MCF 10A (cell line): ENCODE results near the gene BOK. TPM values are rescaled to one million over a fixed set of nuclear protein-coding genes. Genes with fewer than 3 reads are reported as not detected.

Experiments
- BruUV-seq: library from RNA; stranded (reverse); fragments of 400-500 nt; replicated peaks from 2 replicates; lab custom pipeline; 2021; lab: Mats Ljungman, UMichigan
- CTCF ChIA-PET: fragments of 300-600 bp; sonication (Branson Sonifier 250); formaldehyde crosslinking; extraction: SDS; loops from one replicate; lab custom pipeline; 2021; ENCODE audit warnings: antibody characterized with exemption, inconsistent platforms; lab: Yijun Ruan, JAX
- POLR2A ChIA-PET: fragments of 300-600, 350-650 bp; sonication (Branson Sonifier 250); formaldehyde crosslinking; extraction: SDS; loops from one replicate; lab custom pipeline; 2020; ENCODE audit warnings: antibody characterized with exemption, inconsistent platforms; lab: Yijun Ruan, JAX
- DNase-seq: peaks from one replicate; pipeline ENCODE4 v3.0.0-alpha.2; 2018; ENCODE audit not compliant: unreplicated experiment
- H3K27ac Mint-ChIP-seq: one replicate; pipeline ENCODE4 v1.8.0; 2022; ENCODE audit warnings: mild to moderate bottlenecking, low read depth, mixed read lengths; ENCODE audit not compliant: unreplicated experiment
- H3K27me3 Mint-ChIP-seq: one replicate; pipeline ENCODE4 v1.8.0; 2022; ENCODE audit warnings: mixed read lengths; ENCODE audit not compliant: insufficient read depth, unreplicated experiment
- H3K36me3 Mint-ChIP-seq: one replicate; pipeline ENCODE4 v1.8.0; 2022; ENCODE audit warnings: mild to moderate bottlenecking, moderate library complexity, mixed read lengths; ENCODE audit not compliant: insufficient read depth, unreplicated experiment
- H3K4me1 Mint-ChIP-seq: one replicate; pipeline ENCODE4 v1.8.0; 2022; ENCODE audit warnings: mixed read lengths; ENCODE audit not compliant: insufficient read depth, unreplicated experiment
- H3K4me3 Mint-ChIP-seq: one replicate; pipeline ENCODE4 v1.8.0; 2022; ENCODE audit warnings: mild to moderate bottlenecking, moderate library complexity, mixed read lengths; ENCODE audit not compliant: unreplicated experiment
- H3K9me3 Mint-ChIP-seq: one replicate; pipeline ENCODE4 v1.8.0; 2022; ENCODE audit warnings: mixed read lengths; ENCODE audit not compliant: unreplicated experiment
- intact Hi-C: fragments of 100-400 bp; cut with micrococcal nuclease; formaldehyde crosslinking; loops from 2 replicates; pipeline ENCODE4 v1.14.1; 2022
- total RNA-seq: library from RNA; stranded (reverse); gene quantifications from 2 replicates; pipeline ENCODE4 v1.2.3, GENCODE V29; 2022
- TF ChIP-seq, protein P1 (sequence below): fragments of 200-600 bp; IDR thresholded peaks from one replicate; pipeline ENCODE4 v1.8.0; 2022; ENCODE audit warnings: antibody characterized with exemption, mild to moderate bottlenecking; ENCODE audit not compliant: unreplicated experiment

BOK gene
- total RNA-seq, 1 experiment from 2014 or later, result 18.6 TPM

- intact Hi-C loops, result loop anchor here (5.0 kb wide), 1 partner anchor 228 kb away; no protein-coding TSS in a partner anchor
- Mint-ChIP-seq H3K4me3 (peak overlapping the region; percentile 74), H3K36me3 (no peaks in the 10 kb centered on the region), H3K9me3 (no peaks in the 10 kb centered on the region), H3K27ac (peak overlapping the region; percentile 16), H3K27me3 (no peaks in the 10 kb centered on the region), H3K4me1 (peaks cover 11% of the 10 kb centered on the region)
- BruUV-seq, result TSS peak; percentile 47
- peak; percentile 56 for DNase-seq
- ChIA-PET CTCF (interaction anchor here (0.6 kb wide), 1 partner anchor 141 kb away, joined by 3 read pairs; no protein-coding TSS in a partner anchor), POLR2A (interaction anchor here (0.6 to 1.9 kb wide), 8 partner anchors 15 to 1000 kb away, joined by 3 to 6 read pairs (median 3); partner anchors contain the start of genes ATG4B and THAP4)
- TF ChIP-seq, protein P1, sequence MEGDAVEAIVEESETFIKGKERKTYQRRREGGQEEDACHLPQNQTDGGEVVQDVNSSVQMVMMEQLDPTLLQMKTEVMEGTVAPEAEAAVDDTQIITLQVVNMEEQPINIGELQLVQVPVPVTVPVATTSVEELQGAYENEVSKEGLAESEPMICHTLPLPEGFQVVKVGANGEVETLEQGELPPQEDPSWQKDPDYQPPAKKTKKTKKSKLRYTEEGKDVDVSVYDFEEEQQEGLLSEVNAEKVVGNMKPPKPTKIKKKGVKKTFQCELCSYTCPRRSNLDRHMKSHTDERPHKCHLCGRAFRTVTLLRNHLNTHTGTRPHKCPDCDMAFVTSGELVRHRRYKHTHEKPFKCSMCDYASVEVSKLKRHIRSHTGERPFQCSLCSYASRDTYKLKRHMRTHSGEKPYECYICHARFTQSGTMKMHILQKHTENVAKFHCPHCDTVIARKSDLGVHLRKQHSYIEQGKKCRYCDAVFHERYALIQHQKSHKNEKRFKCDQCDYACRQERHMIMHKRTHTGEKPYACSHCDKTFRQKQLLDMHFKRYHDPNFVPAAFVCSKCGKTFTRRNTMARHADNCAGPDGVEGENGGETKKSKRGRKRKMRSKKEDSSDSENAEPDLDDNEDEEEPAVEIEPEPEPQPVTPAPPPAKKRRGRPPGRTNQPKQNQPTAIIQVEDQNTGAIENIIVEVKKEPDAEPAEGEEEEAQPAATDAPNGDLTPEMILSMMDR, result no peak
These were observed 997 bp downstream of the BOK start for GRCh38 chr2:241559323-241560161.

DNA sequence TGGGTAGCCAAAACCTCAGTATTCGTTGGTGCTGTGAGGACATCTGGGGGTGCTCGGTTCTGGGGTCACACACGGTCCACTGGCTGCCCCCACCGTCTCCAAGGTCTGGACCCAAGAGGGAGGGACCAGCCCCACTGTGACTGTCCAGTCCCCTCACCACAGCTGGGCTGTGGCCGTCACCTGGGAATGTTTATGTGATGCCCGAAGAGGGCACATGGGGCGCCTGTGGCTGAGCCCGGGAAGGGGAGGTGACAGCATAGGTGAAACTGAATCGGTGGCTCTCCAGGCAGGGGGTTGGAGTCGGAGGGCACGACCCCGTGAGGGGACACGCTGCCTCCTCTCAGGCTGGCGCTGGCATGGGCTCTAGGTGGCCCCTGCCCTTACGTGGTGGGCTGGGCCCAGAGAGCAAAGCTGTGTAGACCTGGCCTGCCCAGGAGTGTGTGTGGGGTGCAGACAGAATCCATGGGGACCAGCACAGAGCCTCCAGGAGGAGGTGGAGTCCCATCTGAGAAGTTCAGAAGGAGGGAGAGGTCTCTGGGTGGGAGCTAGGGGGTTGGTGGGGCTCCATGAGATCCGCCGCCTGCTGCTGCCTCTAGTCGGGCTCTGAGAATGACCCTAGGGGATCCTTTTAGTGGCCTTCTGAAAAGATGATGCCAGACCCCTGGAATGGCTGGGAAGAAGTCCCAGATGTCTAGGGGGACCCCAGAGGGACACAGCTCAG, 1.8 kb downstream of the BOK start:
- Mint-ChIP-seq H3K4me3 (peak overlapping the region; percentile 74), H3K4me1 (peaks cover 11% of the 10 kb centered on the region), H3K9me3 (no peaks in the 10 kb centered on the region), H3K36me3 (no peaks in the 10 kb centered on the region), H3K27ac (peak overlapping the region; percentile 16), H3K27me3 (no peaks in the 10 kb centered on the region)
- CTCF ChIA-PET, result no interaction called here
- intact Hi-C loops, result loop anchor here (5.0 kb wide), 1 partner anchor 227 kb away; no protein-coding TSS in a partner anchor
- no peak for DNase-seq
- BruUV-seq, result no TSS peak
- TF ChIP-seq, protein P1, result no peak
- POLR2A ChIA-PET, result interaction anchor here (0.7 to 1.3 kb wide), 4 partner anchors 14 to 771 kb away, joined by 3 to 4 read pairs (median 3); partner anchors contain the start of genes ATG4B and THAP4

DNA sequence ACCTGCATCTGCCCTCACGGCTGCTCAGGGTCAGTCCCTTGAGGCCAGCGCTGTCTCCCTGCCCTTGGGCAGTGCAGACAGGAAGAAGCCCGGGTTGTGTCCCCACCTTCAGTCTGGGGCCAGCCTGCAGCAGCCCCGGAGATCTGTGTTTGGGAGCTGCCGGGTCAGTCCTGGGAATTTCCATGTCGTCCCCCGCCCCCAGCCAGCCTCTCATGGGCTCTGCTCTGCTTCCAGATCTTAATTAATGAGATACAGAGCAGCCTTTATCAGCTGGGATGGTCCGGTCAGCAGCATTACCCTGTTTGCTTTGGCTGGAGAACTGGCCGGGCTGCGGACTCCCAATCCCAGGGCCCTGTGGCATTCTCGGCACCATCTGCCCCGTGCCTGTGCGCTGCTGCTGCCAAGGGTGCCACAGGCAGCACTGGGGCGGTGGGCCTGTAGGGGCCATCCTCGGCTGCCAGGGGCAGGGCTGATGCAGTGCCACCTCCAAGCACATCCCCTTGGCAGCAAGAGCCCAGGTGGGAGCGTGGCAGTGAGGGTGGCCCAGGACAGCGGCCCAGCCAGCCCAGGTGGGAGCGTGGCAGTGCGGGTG, 2.4 kb downstream of the BOK start:
- no peaks in the 10 kb centered on the region for H3K9me3 Mint-ChIP-seq
- H3K36me3 Mint-ChIP-seq, result no peaks in the 10 kb centered on the region
- H3K27me3 Mint-ChIP-seq, result no peaks in the 10 kb centered on the region
- H3K4me3 Mint-ChIP-seq, result peak overlapping the region; percentile 74
- intact Hi-C loops, result loop anchor here (5.0 kb wide), 1 partner anchor 226 kb away; no protein-coding TSS in a partner anchor
- CTCF ChIA-PET, result no interaction called here
- no peak overlapping the region for H3K27ac Mint-ChIP-seq
- DNase-seq, result no peak
- peaks cover 11% of the 10 kb centered on the region for H3K4me1 Mint-ChIP-seq
- BruUV-seq, result no TSS peak
- POLR2A ChIA-PET, result interaction anchor here (0.7 kb wide), 1 partner anchor 772 kb away, joined by 3 read pairs; no protein-coding TSS in a partner anchor
- TF ChIP-seq, protein P1, result no peak
